ENCODE data around the gene SPC24.

SPC24 gene

GRCh38 chr19:11096210-11096841 lies 59.3 kb downstream of the SPC24 start:
- no peak for TF ChIP-seq CTCF (IDR thresholded peaks at IDR 0.05; ENCODE audit: low read depth, low read length)
- H3K4me3 ChIP-seq (ENCODE audit: low read depth, low read length), result no peak overlapping the region
